ENCODE measurements around the gene SYTL5. TPM values are rescaled to one million over a fixed set of nuclear protein-coding genes. Genes with fewer than 3 reads are reported as not detected.
A peak's percentile ranks its signal among the peaks of the same experiment; 100 is the strongest.

The SYTL5 gene
- total and polyA plus RNA-seq, 5 donors: 0.06 to 0.39 (median 0.13) TPM; not detected in 1

DNA sequence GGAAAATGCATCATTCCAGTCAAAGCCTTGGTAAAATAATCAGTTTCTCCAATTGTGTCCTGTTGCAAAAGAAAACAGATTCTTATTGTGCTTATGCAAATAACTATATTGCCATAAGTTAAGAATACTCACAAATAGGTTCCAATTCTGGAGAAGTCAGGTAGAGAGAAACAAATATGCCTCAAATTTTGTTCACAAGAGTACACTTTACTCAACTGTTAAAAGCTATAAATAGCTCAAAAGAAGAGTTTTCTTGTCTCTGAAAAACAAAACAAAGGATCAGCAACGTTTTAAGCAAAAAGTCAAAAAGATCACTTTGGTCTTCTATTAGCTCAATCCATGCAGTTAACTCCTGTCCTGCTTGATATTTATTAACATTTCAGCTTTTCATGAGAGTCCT, 21.9 kb downstream of the SYTL5 start:
- WGBS: 52% methylated on average over 1 of the region's 1 CpG
- H3K4me3 ChIP-seq (ENCODE audit: low read length): no peak overlapping the region
- H3K9me3 ChIP-seq (ENCODE audit: control insufficient read depth, low read length): no peaks in the 10 kb centered on the region
- DNase-seq: no peak
- ATAC-seq: no peak
- no peaks in the 10 kb centered on the region for H3K27me3 ChIP-seq (ENCODE audit: control insufficient read depth, insufficient read depth)
- H3K4me1 ChIP-seq (ENCODE audit: control insufficient read depth, insufficient read depth, low read length): no peaks in the 10 kb centered on the region
- no peak overlapping the region for H3K27ac ChIP-seq (ENCODE audit: low read length)
- intact Hi-C loops (cut with DNase I): no loop called here

DNA sequence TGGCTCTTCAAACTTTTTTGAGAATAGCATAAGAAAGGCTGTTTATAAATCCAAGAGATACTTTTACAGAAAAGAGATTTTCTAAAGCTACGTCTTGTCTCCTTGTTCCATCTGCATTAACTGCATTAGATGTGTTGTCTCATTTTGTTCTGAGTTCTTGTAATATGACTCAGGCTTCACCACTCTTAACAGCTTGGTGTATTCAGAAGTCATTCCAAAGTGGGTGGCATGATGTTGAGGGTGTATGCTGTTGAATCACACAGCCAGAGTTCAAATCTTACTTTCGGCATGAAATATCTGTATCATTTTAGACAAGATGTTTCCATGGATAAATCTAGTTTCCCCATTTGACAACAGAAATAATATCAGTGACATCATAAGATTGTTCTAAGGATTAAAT, 30.1 kb downstream of the SYTL5 start:
- no peaks in the 10 kb centered on the region for H3K4me1 ChIP-seq (ENCODE audit: control insufficient read depth, insufficient read depth, low read length)
- DNase-seq (no peak), ATAC-seq (no peak)
- H3K4me3 ChIP-seq (ENCODE audit: low read length): no peak overlapping the region
- H3K27me3 ChIP-seq (ENCODE audit: control insufficient read depth, insufficient read depth): no peaks in the 10 kb centered on the region
- 96% methylated on average over 2 of the region's 2 CpGs for WGBS
- H3K9me3 ChIP-seq (ENCODE audit: control insufficient read depth, low read length): no peaks in the 10 kb centered on the region
- no peak overlapping the region for H3K27ac ChIP-seq (ENCODE audit: low read length)
- intact Hi-C loops (cut with DNase I): no loop called here

DNA sequence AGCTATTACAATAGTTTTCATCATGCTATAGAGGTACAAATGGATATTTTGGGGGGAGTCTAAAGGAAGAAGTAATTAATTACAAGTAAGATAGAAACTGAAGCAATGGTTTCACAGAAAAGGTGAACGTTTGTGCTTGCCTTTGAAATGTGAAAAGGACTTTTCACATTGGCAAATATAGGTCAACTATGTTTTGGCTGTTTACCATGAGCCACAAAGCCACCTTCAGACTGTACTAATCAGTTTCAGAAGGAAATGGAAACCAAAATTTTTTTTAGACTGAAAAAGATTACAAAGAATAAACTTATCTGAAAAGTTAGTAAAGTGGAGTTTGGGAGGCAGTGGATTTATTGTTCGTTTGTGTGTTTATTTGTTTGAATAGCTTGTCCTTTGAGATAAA, 32.1 kb downstream of the SYTL5 start:
- 72% methylated on average over 2 of the region's 2 CpGs for WGBS
- no peaks in the 10 kb centered on the region for H3K27me3 ChIP-seq (ENCODE audit: control insufficient read depth, insufficient read depth)
- H3K9me3 ChIP-seq (ENCODE audit: control insufficient read depth, low read length): no peaks in the 10 kb centered on the region
- no peak overlapping the region for H3K27ac ChIP-seq (ENCODE audit: low read length)
- H3K4me1 ChIP-seq (ENCODE audit: control insufficient read depth, insufficient read depth, low read length): no peaks in the 10 kb centered on the region
- no peak for DNase-seq
- no peak for ATAC-seq
- intact Hi-C loops (cut with DNase I): no loop called here
- no peak overlapping the region for H3K4me3 ChIP-seq (ENCODE audit: low read length)

DNA sequence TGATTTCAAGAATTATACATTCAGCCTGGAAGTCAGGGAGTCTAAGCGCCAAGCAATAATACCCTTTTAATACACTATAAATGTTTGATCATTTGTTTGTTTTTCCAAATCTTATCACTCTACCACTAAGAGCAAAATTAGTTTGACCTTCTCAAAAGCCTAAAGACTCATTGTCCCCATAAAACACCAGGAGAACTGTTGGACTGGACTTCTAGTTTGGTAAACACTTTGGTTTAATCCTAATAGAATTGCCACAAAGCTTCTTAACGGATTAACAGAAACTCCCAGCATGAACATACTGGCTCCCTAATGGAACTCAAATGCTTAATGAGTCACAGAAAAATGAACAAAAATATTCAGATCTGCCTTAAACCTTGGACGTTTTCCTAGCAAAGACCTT, 34.9 kb downstream of the SYTL5 start:
- WGBS: 80% methylated on average over 3 of the region's 3 CpGs
- ATAC-seq (no peak), DNase-seq (no peak)
- H3K4me1 ChIP-seq (ENCODE audit: control insufficient read depth, insufficient read depth, low read length): no peaks in the 10 kb centered on the region
- no peaks in the 10 kb centered on the region for H3K9me3 ChIP-seq (ENCODE audit: control insufficient read depth, low read length)
- H3K27ac ChIP-seq (ENCODE audit: low read length): no peak overlapping the region
- no peaks in the 10 kb centered on the region for H3K27me3 ChIP-seq (ENCODE audit: control insufficient read depth, insufficient read depth)
- intact Hi-C loops (cut with DNase I): no loop called here
- no peak overlapping the region for H3K4me3 ChIP-seq (ENCODE audit: low read length)

DNA sequence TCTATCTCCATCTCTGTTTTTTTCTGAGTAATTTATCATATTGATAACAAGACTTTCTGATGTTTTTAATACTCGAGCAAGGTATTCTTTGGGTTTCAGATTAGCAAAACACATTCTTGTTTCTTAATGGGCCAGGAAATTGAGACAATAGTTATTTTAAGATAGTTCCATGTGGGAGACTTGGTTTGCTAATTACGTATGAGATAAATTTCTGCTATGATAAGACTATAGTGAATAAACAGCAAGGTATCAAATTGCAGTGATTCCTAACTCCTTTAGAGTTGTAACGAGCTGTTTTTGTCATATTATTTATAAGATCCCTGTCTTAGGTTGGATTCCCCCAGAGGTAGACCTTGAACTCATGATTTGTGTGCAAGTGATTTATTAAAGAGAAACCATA, 38.3 kb downstream of the SYTL5 start:
- no peaks in the 10 kb centered on the region for H3K4me1 ChIP-seq (ENCODE audit: control insufficient read depth, insufficient read depth, low read length)
- no peak overlapping the region for H3K27ac ChIP-seq (ENCODE audit: low read length)
- no peaks in the 10 kb centered on the region for H3K9me3 ChIP-seq (ENCODE audit: control insufficient read depth, low read length)
- ATAC-seq (no peak), DNase-seq (no peak)
- H3K27me3 ChIP-seq (ENCODE audit: control insufficient read depth, insufficient read depth): no peaks in the 10 kb centered on the region
- intact Hi-C loops (cut with DNase I): no loop called here
- WGBS: 38% methylated on average over 3 of the region's 3 CpGs
- no peak overlapping the region for H3K4me3 ChIP-seq (ENCODE audit: low read length)

DNA sequence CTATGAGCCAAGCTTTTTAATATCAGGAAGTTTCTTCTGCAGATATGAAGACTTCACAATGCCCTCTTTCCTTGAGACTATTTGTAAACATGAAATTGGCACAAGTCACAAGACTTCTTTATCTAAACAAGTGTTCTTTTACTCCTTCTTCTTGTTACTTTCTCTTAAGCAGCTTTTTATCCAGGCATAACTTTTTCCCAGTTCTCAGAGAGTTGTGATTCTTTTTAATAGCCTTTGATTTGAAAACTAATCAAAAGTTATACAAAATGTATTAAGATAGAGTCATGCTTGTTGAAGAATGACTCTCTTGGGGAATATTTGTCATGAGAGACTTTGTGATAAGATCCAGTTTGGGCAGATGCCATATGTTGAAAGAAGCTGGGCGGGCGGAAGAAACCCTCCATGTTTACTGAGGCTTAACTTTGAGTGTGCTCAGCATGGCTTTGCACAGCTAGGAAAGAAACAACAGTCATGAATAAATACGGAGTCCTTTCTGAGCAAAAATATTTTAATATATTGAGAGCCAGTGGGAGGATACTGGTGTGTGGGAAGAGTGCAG, 39.3 kb downstream of the SYTL5 start:
- intact Hi-C loops (cut with DNase I): no loop called here
- peak in 1 of 2 donors; percentile 44 for ATAC-seq
- 46% methylated on average over 3 of the region's 3 CpGs for WGBS
- no peaks in the 10 kb centered on the region for H3K4me1 ChIP-seq (ENCODE audit: control insufficient read depth, insufficient read depth, low read length)
- peak; percentile 10 to 28 (median 20) for DNase-seq
- no peak overlapping the region for H3K27ac ChIP-seq (ENCODE audit: low read length)
- H3K4me3 ChIP-seq (ENCODE audit: low read length): no peak overlapping the region
- no peaks in the 10 kb centered on the region for H3K27me3 ChIP-seq (ENCODE audit: control insufficient read depth, insufficient read depth)
- H3K9me3 ChIP-seq (ENCODE audit: control insufficient read depth, low read length): no peaks in the 10 kb centered on the region

DNA sequence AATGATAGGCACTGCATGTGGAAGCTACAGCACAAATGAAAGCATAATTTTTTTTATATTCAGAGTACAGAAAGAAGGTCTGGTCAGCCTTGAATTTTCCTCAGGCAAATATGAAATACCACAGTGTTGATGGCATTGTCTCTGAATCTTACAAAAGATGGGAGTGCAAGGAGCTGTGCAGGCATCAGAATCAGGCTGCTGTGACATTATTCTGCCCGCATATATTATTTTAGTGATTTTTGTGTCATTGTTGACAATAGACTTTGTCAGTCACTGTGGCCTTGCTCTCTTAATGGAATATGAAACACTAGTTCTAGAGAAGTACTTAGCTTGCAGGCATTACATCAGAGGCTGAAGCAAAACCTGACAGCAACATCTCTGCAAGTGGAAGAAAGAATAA, 42.5 kb downstream of the SYTL5 start:
- no peak overlapping the region for H3K4me3 ChIP-seq (ENCODE audit: low read length)
- no peak overlapping the region for H3K27ac ChIP-seq (ENCODE audit: low read length)
- H3K4me1 ChIP-seq (ENCODE audit: control insufficient read depth, insufficient read depth, low read length): no peaks in the 10 kb centered on the region
- no peak for ATAC-seq
- intact Hi-C loops (cut with DNase I): no loop called here
- WGBS: 86% methylated on average over 1 of the region's 1 CpG
- H3K27me3 ChIP-seq (ENCODE audit: control insufficient read depth, insufficient read depth): no peaks in the 10 kb centered on the region
- DNase-seq: no peak
- H3K9me3 ChIP-seq (ENCODE audit: control insufficient read depth, low read length): no peaks in the 10 kb centered on the region

DNA sequence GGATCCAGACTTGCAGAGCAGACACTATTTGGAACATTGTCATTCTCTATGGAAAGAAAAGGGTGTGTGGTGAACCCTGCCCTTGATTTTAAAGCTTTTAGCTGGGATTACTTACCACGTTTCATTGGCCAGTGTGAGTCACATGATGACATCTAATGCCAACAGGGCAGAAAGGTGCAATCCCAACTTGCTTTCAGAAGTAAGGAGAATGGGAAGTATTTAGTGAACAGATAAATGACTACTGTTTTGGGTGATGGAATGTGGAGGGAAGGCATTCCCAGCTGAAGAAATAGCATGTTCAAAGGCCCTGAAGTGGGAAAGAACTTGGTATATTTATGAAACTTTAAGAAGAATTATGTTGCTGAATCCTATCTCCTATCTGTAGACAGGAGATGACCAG, 44.5 kb downstream of the SYTL5 start:
- ATAC-seq (no peak), DNase-seq (no peak)
- Histone ChIP-seq H3K27me3 (ENCODE audit: control insufficient read depth, insufficient read depth) (no peaks in the 10 kb centered on the region), H3K4me3 (ENCODE audit: low read length) (no peak overlapping the region), H3K4me1 (ENCODE audit: control insufficient read depth, insufficient read depth, low read length) (no peaks in the 10 kb centered on the region), H3K27ac (ENCODE audit: low read length) (no peak overlapping the region), H3K9me3 (ENCODE audit: control insufficient read depth, low read length) (no peaks in the 10 kb centered on the region)
- intact Hi-C loops (cut with DNase I): no loop called here
- 85% methylated on average over 1 of the region's 1 CpG for WGBS

DNA sequence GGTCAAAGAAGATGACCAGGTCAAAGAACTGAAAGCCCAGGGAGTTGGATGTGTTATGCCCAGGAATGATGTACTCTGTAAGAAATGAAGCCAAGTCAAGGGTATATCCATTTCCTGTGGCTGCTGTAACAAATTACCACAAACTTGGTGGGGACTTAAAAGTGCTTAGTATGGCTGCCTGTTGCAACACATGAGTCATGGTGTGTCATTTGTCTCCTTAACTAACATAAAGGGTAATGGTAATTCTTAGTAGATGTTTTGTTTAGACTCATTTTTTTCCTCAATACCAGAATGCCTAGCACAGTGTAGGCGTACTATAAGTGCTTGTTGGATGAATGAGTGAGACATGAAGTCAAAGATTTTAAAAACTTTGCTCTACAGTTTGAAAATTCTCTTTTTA, 45.7 kb downstream of the SYTL5 start:
- no peak for ATAC-seq

DNA sequence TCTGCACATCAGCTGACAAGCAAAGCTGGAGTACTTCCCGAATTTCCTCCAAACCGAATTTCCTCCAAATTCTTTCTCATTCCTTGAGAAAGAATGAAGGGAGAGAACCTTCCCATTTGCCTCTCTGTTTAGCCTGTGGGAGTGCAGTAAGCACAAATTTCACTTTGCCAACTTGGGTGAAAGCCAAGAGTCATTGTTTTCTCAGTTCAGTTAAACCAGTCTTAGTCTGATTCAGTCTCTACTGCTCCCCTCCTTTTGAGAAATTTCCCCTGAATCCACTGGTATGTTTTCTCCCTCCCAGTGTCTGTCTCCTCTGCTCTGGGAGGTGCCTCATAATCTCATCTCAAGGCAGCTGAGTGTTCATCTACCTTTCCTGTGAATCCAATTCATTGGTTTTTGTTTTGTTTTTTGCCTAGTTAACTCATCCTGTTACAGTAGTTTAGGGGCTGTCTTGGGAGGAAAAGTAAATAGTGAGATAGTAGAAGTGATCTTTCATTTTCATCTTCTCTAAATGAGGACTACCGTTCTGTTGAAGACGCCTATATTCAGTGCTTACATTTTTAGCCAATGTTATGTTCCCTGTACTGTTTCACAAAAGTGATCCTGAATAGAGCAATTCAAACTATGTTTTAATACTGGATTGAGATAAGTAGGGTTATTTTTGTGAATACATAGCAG, 49.0 kb downstream of the SYTL5 start:
- Histone ChIP-seq H3K27ac (ENCODE audit: low read length) (no peak overlapping the region), H3K4me1 (ENCODE audit: control insufficient read depth, insufficient read depth, low read length) (no peaks in the 10 kb centered on the region), H3K9me3 (ENCODE audit: control insufficient read depth, low read length) (no peaks in the 10 kb centered on the region), H3K4me3 (ENCODE audit: low read length) (no peak overlapping the region), H3K27me3 (ENCODE audit: control insufficient read depth, insufficient read depth) (no peaks in the 10 kb centered on the region)
- ATAC-seq (peak; percentile 29 to 61), DNase-seq (no peak)
- intact Hi-C loops (cut with DNase I): no loop called here
- WGBS: 53% methylated on average over 4 of the region's 4 CpGs

More for the DNA sequence above, 45.7 kb downstream of the SYTL5 start:
- Histone ChIP-seq H3K27ac (ENCODE audit: low read length) (no peak overlapping the region), H3K9me3 (ENCODE audit: control insufficient read depth, low read length) (no peaks in the 10 kb centered on the region), H3K4me1 (ENCODE audit: control insufficient read depth, insufficient read depth, low read length) (no peaks in the 10 kb centered on the region), H3K4me3 (ENCODE audit: low read length) (no peak overlapping the region), H3K27me3 (ENCODE audit: control insufficient read depth, insufficient read depth) (no peaks in the 10 kb centered on the region)
- DNase-seq: no peak
- 90% methylated on average over 1 of the region's 1 CpG for WGBS
- intact Hi-C loops (cut with DNase I): no loop called here

DNA sequence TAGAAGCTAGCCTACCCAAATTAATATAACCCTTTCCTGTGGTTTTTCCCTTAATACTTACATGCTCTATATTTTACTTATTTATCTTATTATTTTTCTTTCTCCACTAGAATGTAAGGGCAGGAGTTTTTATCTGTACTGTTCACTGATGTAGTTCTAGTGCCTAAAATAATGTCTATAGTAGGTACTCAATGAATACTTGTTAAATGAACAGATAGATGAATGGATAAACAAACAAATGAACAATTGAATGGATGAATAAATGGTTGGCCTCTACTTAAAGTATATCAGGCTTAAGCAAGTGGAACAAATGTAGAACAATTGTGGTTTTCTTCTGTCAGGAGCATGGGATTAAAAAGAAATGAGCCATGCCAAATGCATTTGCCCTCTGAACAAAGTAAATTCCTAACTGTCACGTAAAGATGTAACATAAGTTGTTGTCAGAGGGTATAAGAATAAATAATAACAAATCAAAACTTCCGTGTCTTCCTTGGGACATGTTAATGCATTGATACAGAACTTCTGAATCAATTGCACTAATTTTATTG, 54.1 kb downstream of the SYTL5 start:
- H3K4me1 ChIP-seq (ENCODE audit: control insufficient read depth, insufficient read depth, low read length): no peaks in the 10 kb centered on the region
- H3K27me3 ChIP-seq (ENCODE audit: control insufficient read depth, insufficient read depth): no peaks in the 10 kb centered on the region
- intact Hi-C loops (cut with DNase I): no loop called here
- DNase-seq (no peak), ATAC-seq (no peak)
- 90% methylated on average over 2 of the region's 2 CpGs for WGBS
- H3K9me3 ChIP-seq (ENCODE audit: control insufficient read depth, low read length): no peaks in the 10 kb centered on the region
- H3K27ac ChIP-seq (ENCODE audit: low read length): no peak overlapping the region
- no peak overlapping the region for H3K4me3 ChIP-seq (ENCODE audit: low read length)
